ENCODE results near the gene BAIAP2L1.
"Not testable (repeated sequence)": the region's sequence is repeated elsewhere in the genome, so short reads cannot be mapped to it uniquely, and the experiment has no call there.

BAIAP2L1 gene

DNA sequence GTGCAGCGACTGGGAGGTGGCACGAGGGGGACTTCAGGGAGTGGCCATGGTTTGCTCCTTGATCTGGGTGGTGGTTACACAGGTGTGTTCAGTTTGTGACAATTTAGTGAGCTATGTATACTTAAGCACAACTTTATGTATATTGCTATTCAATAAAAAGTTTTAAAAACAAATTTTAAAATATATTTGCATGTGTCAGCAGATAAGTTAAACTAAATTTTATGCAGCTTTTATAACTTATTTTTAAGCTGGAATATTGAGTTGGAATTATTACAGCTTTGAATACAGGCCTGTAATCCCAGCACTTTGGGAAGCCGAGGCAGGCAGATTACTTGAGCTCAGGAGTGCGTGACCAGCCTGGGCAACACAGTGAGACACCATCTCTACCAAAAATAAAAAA, 5.4 kb downstream of the BAIAP2L1 start:
- Mint-ChIP-seq H3K4me3 (no peak overlapping the region), H3K36me3 (ENCODE audit: insufficient read depth) (peaks cover 1% of the 10 kb centered on the region), H3K4me1 (peaks cover 6% of the 10 kb centered on the region), H3K9me3 (no peaks in the 10 kb centered on the region), H3K27ac (ENCODE audit: low read depth) (no peak overlapping the region), H3K27me3 (peaks cover 46% of the 10 kb centered on the region)
- no peak for ATAC-seq (replicated peaks; ENCODE audit: extremely low read depth, poor library complexity, severe bottlenecking)
- DNase-seq (ENCODE audit: low spot score in 2 of 2) = no peak

DNA sequence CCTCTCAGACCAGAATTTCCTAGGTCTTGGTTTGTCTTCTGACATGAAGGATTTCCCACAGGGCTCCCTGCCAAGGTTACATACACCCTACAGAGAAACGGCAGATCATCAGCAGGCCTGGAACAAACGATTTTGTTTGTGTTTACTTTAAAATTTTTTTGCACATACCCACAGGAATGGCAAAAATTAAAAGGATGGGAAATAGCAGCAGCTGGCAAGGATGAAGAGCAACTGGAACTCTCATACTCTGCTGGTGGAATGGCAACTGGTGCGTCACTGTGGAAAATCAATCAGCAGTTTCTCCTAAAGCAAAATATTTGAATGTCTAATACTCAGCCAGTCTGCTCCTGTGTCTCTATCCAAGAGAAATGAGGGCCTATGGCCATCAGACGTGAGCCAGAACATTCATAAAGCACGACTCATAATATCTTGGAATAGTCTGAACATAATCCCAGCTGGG, 6.5 kb downstream of the BAIAP2L1 start:
- Mint-ChIP-seq H3K4me3 (no peak overlapping the region), H3K27ac (ENCODE audit: low read depth) (no peak overlapping the region), H3K4me1 (no peaks in the 10 kb centered on the region), H3K36me3 (ENCODE audit: insufficient read depth) (peaks cover 1% of the 10 kb centered on the region), H3K27me3 (peaks cover 40% of the 10 kb centered on the region), H3K9me3 (no peaks in the 10 kb centered on the region)
- ATAC-seq (replicated peaks; ENCODE audit: extremely low read depth, poor library complexity, severe bottlenecking) (no peak), DNase-seq (ENCODE audit: low spot score in 2 of 2) (no peak)

DNA sequence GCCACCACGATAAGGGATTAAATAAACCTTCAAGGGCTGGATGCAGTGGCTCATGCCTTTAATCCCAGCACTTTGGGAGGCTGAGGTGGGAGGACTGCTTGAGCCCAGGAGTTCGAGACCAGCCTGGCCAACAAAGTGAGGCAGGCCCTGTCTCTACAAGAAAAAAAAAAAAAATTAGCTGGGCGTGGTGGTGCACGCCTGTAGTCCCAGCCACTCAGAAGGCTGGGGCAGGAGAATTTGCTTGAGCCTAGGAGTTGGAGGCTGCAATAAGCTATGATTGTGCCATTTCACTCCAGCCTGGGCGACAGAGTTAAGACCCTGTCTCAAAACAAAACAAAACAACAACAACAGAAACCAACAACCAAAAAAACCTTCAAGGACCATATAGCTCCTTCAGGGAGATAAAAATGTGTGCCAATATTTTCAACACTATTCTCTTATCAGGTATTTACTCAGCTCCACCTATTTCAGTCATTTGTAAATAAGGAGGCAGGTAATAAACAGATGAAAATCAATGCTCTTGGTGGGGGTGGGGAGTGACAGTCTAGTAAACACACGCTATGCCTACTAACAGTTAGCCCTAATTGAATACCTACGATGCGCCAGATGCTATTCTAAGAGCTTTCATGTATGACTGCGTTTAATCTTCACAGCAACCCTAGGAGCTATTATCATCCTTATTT, 13.2 kb downstream of the BAIAP2L1 start:
- Mint-ChIP-seq H3K4me1 (no peaks in the 10 kb centered on the region), H3K4me3 (no peak overlapping the region), H3K9me3 (no peaks in the 10 kb centered on the region)

DNA sequence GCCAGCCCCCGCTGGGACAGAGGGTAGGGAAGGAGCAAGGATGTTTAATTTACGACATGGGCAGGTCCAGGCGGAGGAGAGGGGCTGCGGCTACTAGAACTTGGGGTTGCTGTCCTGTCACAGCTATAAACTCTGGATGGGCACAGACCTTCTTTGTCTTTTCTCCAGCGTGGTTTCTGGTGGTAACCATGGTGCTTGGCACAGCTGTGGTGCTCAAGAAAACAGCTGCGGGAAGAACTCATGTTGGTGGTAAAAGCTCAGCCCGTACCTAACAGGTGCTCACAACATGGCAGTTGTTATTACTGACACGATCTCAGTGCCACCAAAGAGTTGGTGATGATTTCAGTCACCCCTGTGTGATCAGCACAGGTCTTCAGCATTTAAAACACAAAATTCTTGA, 13.8 kb downstream of the BAIAP2L1 start:
- Mint-ChIP-seq H3K27me3 (peaks cover 8% of the 10 kb centered on the region), H3K36me3 (ENCODE audit: insufficient read depth) (peaks cover 1% of the 10 kb centered on the region), H3K27ac (ENCODE audit: low read depth) (no peak overlapping the region), H3K4me3 (no peak overlapping the region), H3K9me3 (no peaks in the 10 kb centered on the region), H3K4me1 (no peaks in the 10 kb centered on the region)
- DNase-seq (ENCODE audit: low spot score in 2 of 2) (no peak), ATAC-seq (replicated peaks; ENCODE audit: extremely low read depth, poor library complexity, severe bottlenecking) (no peak)

More for the DNA sequence above, 13.2 kb downstream of the BAIAP2L1 start:
- ATAC-seq (replicated peaks; ENCODE audit: extremely low read depth, poor library complexity, severe bottlenecking) = no peak
- DNase-seq (ENCODE audit: low spot score in 2 of 2) = no peak
- Mint-ChIP-seq H3K36me3 (ENCODE audit: insufficient read depth) (peaks cover 1% of the 10 kb centered on the region), H3K27me3 (peaks cover 9% of the 10 kb centered on the region), H3K27ac (ENCODE audit: low read depth) (no peak overlapping the region)

DNA sequence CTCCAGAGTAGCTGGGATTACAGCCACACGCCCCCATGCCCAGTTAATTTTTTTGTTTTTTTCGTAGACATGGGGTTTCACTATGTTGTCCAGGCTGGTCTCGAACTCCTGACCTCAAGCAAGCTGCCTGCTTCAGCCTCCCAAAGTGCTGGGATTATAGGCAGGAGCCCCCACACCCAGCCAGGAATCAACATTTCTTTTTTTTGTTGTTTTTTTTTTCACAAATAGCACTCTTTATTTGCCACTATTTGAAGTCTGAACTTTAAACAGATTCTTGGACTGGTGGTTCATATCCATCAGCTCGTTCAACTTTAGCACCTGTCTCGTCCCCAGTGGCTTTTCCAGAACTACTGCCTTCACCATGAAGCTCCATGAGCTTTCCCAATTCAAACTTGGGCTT, 15.4 kb downstream of the BAIAP2L1 start:
- H3K9me3 Mint-ChIP-seq; H3K4me3 Mint-ChIP-seq; ATAC-seq (replicated peaks; ENCODE audit: extremely low read depth, poor library complexity, severe bottlenecking); H3K27me3 Mint-ChIP-seq; H3K27ac Mint-ChIP-seq (ENCODE audit: low read depth); DNase-seq (ENCODE audit: low spot score in 2 of 2); H3K36me3 Mint-ChIP-seq (ENCODE audit: insufficient read depth); H3K4me1 Mint-ChIP-seq: not testable (repeated sequence)

DNA sequence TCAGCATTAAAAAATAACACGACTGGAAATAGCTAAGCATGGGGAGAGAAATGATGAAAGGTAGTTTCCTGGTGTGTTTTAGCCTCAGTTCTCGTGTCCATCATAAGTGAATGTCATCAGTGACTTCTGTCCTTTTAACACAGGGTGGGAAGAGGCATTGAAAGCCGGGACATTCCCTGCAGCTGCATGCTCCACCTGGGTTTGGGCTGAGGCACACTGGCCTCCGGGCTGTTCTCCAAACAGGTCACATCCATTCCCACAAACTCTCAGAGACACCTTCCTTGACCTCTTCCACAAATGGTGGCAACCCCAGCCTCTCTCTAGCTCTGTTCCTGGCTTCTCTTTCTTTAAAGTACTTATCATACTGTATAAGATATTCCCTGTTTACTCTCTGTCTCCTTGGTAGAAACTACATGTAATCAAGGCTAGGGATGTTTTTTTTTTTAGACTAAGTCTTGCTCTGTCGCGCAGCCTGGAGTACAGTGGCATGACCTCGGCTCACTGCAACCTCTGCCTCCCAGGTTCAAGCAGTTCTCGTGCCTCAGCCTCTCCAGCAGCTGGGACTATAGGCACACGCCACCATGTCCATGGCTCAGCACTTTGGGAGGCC, 22.6 kb downstream of the BAIAP2L1 start:
- H3K27ac Mint-ChIP-seq (ENCODE audit: low read depth) = no peak overlapping the region
- no peak for ATAC-seq (replicated peaks; ENCODE audit: extremely low read depth, poor library complexity, severe bottlenecking)
- no peaks in the 10 kb centered on the region for H3K9me3 Mint-ChIP-seq
- no peak for DNase-seq (ENCODE audit: low spot score in 2 of 2)
- no peaks in the 10 kb centered on the region for H3K27me3 Mint-ChIP-seq
- H3K36me3 Mint-ChIP-seq (ENCODE audit: insufficient read depth) = no peaks in the 10 kb centered on the region
- H3K4me1 Mint-ChIP-seq = no peaks in the 10 kb centered on the region
- no peak overlapping the region for H3K4me3 Mint-ChIP-seq

DNA sequence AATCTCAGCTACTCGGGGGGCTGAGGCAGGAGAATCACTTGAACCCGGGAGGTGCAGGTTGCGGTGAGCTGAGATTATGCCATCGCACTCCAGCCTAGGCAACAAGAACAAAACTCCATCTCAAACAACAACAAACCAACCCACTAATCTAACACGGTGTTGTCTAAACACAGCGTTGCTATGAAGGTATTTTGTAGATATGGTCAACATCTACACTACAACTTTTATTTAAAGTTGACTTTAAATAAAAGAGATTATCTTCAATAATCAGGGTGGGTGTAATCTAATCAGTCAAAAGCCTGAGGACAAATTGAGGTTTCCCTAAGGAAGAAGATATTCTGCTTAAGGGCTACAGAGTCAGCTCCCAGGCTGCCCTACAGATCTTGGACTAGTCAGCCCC, 24.2 kb downstream of the BAIAP2L1 start:
- ATAC-seq (replicated peaks; ENCODE audit: extremely low read depth, poor library complexity, severe bottlenecking) = no peak
- no peaks in the 10 kb centered on the region for H3K9me3 Mint-ChIP-seq
- no peak overlapping the region for H3K27ac Mint-ChIP-seq (ENCODE audit: low read depth)
- H3K4me1 Mint-ChIP-seq = no peaks in the 10 kb centered on the region
- H3K4me3 Mint-ChIP-seq = no peak overlapping the region
- DNase-seq (ENCODE audit: low spot score in 2 of 2) = no peak
- H3K27me3 Mint-ChIP-seq = no peaks in the 10 kb centered on the region
- no peaks in the 10 kb centered on the region for H3K36me3 Mint-ChIP-seq (ENCODE audit: insufficient read depth)

DNA sequence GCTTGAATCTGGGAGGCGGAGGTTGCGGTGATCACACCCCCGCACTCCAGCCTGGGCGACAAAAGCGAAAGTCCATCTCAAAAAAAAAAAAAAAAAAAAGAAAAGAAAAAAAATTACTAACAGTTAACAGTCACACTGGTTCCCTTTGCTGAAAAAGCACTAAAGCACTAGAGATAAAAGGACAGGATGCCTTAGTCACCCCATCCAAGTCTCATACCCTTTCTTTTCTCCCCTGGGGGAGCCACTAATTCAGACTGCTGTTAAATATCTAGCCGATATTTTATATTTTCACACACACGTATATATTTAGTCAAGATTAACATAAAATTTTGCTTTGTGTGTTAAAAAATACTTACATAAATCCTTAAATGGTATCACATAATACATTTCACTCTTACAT, 25.2 kb downstream of the BAIAP2L1 start:
- Mint-ChIP-seq H3K27me3 (no peaks in the 10 kb centered on the region), H3K27ac (ENCODE audit: low read depth) (no peak overlapping the region), H3K4me3 (no peak overlapping the region), H3K4me1 (no peaks in the 10 kb centered on the region), H3K36me3 (ENCODE audit: insufficient read depth) (no peaks in the 10 kb centered on the region), H3K9me3 (no peaks in the 10 kb centered on the region)
- DNase-seq (ENCODE audit: low spot score in 2 of 2) (no peak), ATAC-seq (replicated peaks; ENCODE audit: extremely low read depth, poor library complexity, severe bottlenecking) (no peak)

DNA sequence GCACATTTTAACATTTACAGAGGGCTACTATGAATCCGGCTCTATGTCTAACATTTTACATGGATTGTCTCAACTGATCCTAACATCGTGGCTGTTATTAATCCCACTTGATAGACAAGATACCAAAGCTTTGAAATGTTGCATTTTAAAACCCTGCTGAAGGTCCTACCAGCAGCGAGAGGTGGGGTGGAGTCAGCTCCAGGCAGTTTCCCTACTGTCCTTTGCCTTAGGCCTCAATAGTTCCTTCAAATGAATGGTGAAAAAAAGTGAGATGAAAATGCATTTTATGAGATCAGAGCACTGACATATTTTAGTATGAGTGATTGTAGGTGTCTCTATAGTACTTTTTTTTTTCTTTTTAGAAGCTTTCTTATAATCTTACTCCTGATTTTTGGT, 26.6 kb downstream of the BAIAP2L1 start:
- H3K4me1 Mint-ChIP-seq = no peaks in the 10 kb centered on the region
- H3K27ac Mint-ChIP-seq (ENCODE audit: low read depth) = no peak overlapping the region
- no peaks in the 10 kb centered on the region for H3K27me3 Mint-ChIP-seq
- no peak for DNase-seq (ENCODE audit: low spot score in 2 of 2)
- no peak for ATAC-seq (replicated peaks; ENCODE audit: extremely low read depth, poor library complexity, severe bottlenecking)
- H3K4me3 Mint-ChIP-seq = no peak overlapping the region
- no peaks in the 10 kb centered on the region for H3K9me3 Mint-ChIP-seq
- H3K36me3 Mint-ChIP-seq (ENCODE audit: insufficient read depth) = no peaks in the 10 kb centered on the region

DNA sequence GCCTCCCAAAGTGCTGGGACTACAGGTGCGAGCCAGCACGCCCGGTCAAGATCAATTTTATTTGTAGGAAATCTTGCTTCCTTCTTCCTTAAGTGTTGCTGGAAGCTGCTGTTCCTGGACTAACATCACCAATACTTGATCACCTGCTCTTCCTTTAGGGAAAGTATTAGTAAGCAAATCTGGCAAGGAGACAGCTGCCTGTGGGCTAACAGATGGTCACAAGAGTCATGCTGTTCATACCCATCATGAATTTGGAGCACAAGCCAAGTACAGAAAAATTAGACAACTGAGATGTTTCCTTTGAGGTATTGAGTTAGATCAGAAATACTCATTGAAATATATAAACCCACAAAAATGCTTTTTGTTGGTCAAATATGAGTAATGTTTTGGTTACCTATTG, 27.9 kb downstream of the BAIAP2L1 start:
- H3K9me3 Mint-ChIP-seq = no peaks in the 10 kb centered on the region
- H3K27me3 Mint-ChIP-seq = peaks cover 7% of the 10 kb centered on the region
- ATAC-seq (replicated peaks; ENCODE audit: extremely low read depth, poor library complexity, severe bottlenecking) (no peak), DNase-seq (ENCODE audit: low spot score in 2 of 2) (no peak)
- H3K4me3 Mint-ChIP-seq = no peak overlapping the region
- H3K4me1 Mint-ChIP-seq = no peaks in the 10 kb centered on the region
- H3K36me3 Mint-ChIP-seq (ENCODE audit: insufficient read depth) = no peaks in the 10 kb centered on the region
- no peak overlapping the region for H3K27ac Mint-ChIP-seq (ENCODE audit: low read depth)

DNA sequence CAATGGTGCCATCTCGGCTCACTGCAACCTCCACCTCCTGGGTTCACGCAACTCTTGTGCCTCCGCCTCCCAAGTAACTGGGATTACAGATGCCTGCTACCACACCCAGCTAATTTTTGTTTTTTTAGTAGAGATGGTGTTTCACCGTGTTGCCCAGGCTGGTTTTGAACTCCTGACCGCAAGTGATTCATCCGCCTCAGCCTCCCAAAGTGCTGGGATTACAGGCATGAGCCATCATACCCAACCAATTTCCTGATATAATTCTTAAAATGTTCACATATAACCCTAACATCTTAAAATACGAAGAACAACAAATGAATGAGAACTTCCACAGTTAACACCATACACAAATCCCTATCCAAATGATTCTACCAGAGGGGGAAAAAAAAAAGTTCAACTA, 31.2 kb downstream of the BAIAP2L1 start:
- H3K27me3 Mint-ChIP-seq = peaks cover 23% of the 10 kb centered on the region
- ATAC-seq (replicated peaks; ENCODE audit: extremely low read depth, poor library complexity, severe bottlenecking) (no peak), DNase-seq (ENCODE audit: low spot score in 2 of 2) (no peak)
- no peak overlapping the region for H3K27ac Mint-ChIP-seq (ENCODE audit: low read depth)
- no peaks in the 10 kb centered on the region for H3K36me3 Mint-ChIP-seq (ENCODE audit: insufficient read depth)
- H3K9me3 Mint-ChIP-seq = no peaks in the 10 kb centered on the region
- no peak overlapping the region for H3K4me3 Mint-ChIP-seq
- H3K4me1 Mint-ChIP-seq = no peaks in the 10 kb centered on the region

DNA sequence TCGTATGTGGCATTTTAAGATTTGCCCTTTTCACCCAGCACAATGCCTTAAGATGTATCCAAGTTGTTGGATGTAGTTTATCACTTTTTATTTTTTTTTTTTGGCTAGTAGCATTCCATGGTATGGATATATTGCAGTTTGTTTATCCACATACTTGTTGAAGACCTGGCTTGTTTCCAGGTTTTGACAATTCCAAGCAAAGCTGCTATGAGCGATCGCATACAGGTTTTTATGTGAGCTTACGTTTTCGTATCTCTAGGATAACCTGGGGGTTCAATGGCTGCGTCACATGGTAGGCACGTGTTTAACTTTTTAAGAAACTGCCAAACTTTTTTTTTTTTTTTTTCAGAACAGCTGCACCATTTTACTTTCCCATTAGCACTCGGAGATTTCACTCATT, 32.2 kb downstream of the BAIAP2L1 start:
- DNase-seq (ENCODE audit: low spot score in 2 of 2) = no peak
- ATAC-seq (replicated peaks; ENCODE audit: extremely low read depth, poor library complexity, severe bottlenecking) = no peak
- Mint-ChIP-seq H3K4me1 (no peaks in the 10 kb centered on the region), H3K27me3 (peaks cover 23% of the 10 kb centered on the region), H3K9me3 (no peaks in the 10 kb centered on the region), H3K4me3 (no peak overlapping the region), H3K36me3 (ENCODE audit: insufficient read depth) (no peaks in the 10 kb centered on the region), H3K27ac (ENCODE audit: low read depth) (no peak overlapping the region)

DNA sequence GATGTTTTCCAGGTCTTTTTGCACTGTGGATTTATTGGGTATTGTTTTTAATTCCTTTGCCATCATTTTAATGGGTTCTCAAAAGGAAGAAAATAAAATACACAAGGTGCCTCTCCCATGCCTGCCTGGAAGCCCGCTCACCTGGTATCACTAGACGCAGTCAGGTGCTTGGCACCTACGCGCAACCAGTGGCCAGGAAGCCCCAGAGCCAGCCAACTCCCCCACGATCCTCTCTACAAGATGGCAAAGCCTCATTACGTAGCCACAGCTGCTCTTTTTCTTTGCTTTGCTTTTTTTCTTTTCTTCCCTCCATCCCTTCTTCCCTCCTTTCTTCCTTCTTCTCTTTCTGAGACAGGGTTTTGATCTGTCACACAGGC, 34.3 kb downstream of the BAIAP2L1 start:
- no peaks in the 10 kb centered on the region for H3K36me3 Mint-ChIP-seq (ENCODE audit: insufficient read depth)
- H3K9me3 Mint-ChIP-seq = no peaks in the 10 kb centered on the region
- DNase-seq (ENCODE audit: low spot score in 2 of 2) (no peak), ATAC-seq (replicated peaks; ENCODE audit: extremely low read depth, poor library complexity, severe bottlenecking) (no peak)
- H3K4me3 Mint-ChIP-seq = no peak overlapping the region
- H3K4me1 Mint-ChIP-seq = no peaks in the 10 kb centered on the region
- H3K27ac Mint-ChIP-seq (ENCODE audit: low read depth) = no peak overlapping the region
- H3K27me3 Mint-ChIP-seq = peaks cover 23% of the 10 kb centered on the region
